Uterus (tissue), 4 donors: Measurements from ENCODE around the gene RAD50. TPM values are rescaled to one million over a fixed set of nuclear protein-coding genes. Genes with fewer than 3 reads are reported as not detected.

ENCODE experiments used
- DNase-seq, 2 donors: peaks; one replicate each; pipeline ENCODE4 v3.0.0-alpha.2; 2019 to 2020
- H3K27ac ChIP-seq, 2 donors: fragments of 200-600 bp; sonication (generic); 1 replicate in 1 of 2; 2 replicates in 1 of 2; pipeline ENCODE4 v1.5.1; 2016 to 2018
- H3K27me3 ChIP-seq, 2 donors: fragments of 200-600 bp; sonication (generic); one replicate each; pipeline ENCODE4 v1.5.1; 2018 to 2019; ENCODE audit warnings: control low read depth in 1 of 2
- H3K36me3 ChIP-seq, 2 donors: fragments of 200-600 bp; sonication (generic); one replicate each; pipeline ENCODE4 v1.5.1; 2019; ENCODE audit warnings: control low read depth in 1 of 2
- H3K4me1 ChIP-seq, 2 donors: fragments of 200-600 bp; sonication (generic); one replicate each; pipeline ENCODE4 v1.5.1; 2018 to 2019; ENCODE audit warnings: control low read depth in 1 of 2
- H3K4me3 ChIP-seq, 2 donors: fragments of 200-600 bp; sonication (generic); 1 replicate in 1 of 2; 2 replicates in 1 of 2; pipeline ENCODE4 v1.5.1; 2018 to 2019; ENCODE audit warnings: mild to moderate bottlenecking in 1 of 2
- H3K9me3 ChIP-seq, 2 donors: fragments of 200-600 bp; sonication (generic); one replicate each; pipeline ENCODE4 v1.5.1; 2019; ENCODE audit warnings: control low read depth in 1 of 2
- POLR2A ChIP-seq, 2 donors: fragments of 450-650 bp; IDR thresholded peaks; one replicate each; pipeline ENCODE4 v1.6.1; 2016; ENCODE audit warnings: antibody characterized with exemption in 2 of 2, mild to moderate bottlenecking in 1 of 2, moderate library complexity in 1 of 2
- intact Hi-C: fragments of 100-400 bp; cut with DNase I; formaldehyde crosslinking; loops from one replicate; pipeline ENCODE4 v1.15.1; 2023; ENCODE audit warnings: low total_unique reads
- total RNA-seq, 4 donors: library from RNA; depleted of rRNA in 3 of 4; stranded (reverse); fragments of >200 nt in 3 of 4; gene quantifications; one replicate each; pipeline versions ENCODE4 v1.1.0 to v1.2.4, GENCODE V29; 2014 to 2023
- TF ChIP-seq, protein P1 (sequence below), 4 experiments: fragments of 200-600 bp in 2 of 4; fragments of 450-650 bp in 2 of 4; sonication (generic) in 2 of 4; IDR thresholded peaks; one replicate each; pipeline ENCODE4 v1.5.1; 2016 to 2019; ENCODE audit warnings: antibody characterized with exemption in 4 of 4, mild to moderate bottlenecking in 2 of 4, moderate library complexity in 1 of 4
- donor health status: DM: yes; HTN: yes; CAD: no.

The RAD50 gene
- total RNA-seq, 4 donors from 2014 or later, result 13.8 to 50.0 (median 32.6) TPM

DNA sequence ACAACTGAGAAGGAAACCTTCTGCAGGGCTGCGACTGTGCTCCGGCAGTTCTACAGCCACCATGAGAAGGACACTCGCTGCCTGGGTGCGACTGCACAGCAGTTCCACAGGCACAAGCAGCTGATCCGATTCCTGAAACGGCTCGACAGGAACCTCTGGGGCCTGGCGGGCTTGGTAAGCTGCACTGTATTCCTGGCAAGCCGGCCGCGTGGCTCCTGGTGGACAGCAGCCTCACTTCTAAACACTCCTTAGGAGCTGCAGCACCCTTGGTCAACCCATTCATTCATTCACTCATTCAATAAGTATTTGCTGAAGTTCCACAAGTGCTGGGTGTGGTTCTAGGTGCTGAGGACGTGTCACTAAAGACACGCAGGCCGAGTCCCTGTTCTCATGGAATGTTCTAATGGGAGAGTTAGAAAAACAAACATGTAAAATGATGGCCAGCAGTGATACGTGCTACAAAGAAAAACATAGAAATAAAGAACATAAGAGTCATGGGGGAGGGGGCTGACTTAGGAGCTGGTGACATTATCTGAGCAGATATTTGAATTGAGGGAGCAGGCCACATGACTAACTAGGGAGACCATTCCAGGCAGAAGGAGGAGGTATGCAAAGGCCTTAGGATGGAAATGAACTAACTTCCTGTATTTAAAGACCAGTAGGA is 123.1 kb downstream of the RAD50 start:
- TF ChIP-seq, protein P1, sequence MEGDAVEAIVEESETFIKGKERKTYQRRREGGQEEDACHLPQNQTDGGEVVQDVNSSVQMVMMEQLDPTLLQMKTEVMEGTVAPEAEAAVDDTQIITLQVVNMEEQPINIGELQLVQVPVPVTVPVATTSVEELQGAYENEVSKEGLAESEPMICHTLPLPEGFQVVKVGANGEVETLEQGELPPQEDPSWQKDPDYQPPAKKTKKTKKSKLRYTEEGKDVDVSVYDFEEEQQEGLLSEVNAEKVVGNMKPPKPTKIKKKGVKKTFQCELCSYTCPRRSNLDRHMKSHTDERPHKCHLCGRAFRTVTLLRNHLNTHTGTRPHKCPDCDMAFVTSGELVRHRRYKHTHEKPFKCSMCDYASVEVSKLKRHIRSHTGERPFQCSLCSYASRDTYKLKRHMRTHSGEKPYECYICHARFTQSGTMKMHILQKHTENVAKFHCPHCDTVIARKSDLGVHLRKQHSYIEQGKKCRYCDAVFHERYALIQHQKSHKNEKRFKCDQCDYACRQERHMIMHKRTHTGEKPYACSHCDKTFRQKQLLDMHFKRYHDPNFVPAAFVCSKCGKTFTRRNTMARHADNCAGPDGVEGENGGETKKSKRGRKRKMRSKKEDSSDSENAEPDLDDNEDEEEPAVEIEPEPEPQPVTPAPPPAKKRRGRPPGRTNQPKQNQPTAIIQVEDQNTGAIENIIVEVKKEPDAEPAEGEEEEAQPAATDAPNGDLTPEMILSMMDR (IDR thresholded peaks at IDR 0.05), result no peak
- no peak for TF ChIP-seq POLR2A (IDR thresholded peaks at IDR 0.05)
- Histone ChIP-seq H3K27ac (no peak overlapping the region), H3K4me3 (no peak overlapping the region), H3K36me3 (no peaks in the 10 kb centered on the region), H3K9me3 (no peaks in the 10 kb centered on the region), H3K4me1 (peaks cover 0 to 6% of the 10 kb centered on the region in 2 donors), H3K27me3 (no peaks in the 10 kb centered on the region)
- intact Hi-C loops, result no loop called here
- DNase-seq, result no peak

DNA sequence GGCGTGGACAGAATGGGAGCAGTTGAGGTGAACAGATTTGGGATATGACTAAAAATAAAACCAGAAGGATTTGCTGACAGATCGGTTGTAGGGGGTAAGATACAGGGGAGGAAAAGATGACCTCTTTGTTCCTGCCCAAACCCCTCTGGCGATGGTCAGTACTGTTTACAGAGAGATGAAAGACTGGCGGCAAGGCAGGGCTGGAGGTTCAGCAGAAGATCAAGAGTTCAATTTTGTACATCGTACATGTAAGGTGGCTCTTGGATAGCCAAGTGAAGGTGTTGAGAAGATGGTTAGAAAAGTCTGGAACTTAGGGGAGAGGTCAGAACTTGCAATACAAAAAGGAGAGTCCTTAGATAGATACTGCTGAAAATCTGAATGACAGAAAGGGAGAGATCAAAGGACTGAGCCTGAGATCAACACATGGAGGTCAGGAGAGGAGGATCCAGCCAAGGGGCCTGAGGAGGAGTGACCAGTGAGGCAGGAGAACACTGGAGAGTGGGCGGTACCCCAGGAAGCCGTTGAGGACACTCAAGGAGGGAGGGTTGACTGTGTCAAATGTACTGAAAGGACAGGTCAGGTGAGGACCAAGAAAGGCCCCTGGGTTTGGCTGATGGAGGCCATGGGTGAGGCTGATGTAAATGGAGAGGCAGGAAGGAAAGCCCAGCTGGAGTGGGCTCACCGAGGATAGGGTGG is 124.2 kb downstream of the RAD50 start:
- Histone ChIP-seq H3K9me3 (no peaks in the 10 kb centered on the region), H3K4me3 (no peak overlapping the region), H3K4me1 (peaks cover 0 to 6% of the 10 kb centered on the region in 2 donors), H3K27me3 (no peaks in the 10 kb centered on the region), H3K36me3 (no peaks in the 10 kb centered on the region), H3K27ac (no peak overlapping the region)
- TF ChIP-seq, protein P1 (IDR thresholded peaks at IDR 0.05), result no peak
- no peak for TF ChIP-seq POLR2A (IDR thresholded peaks at IDR 0.05)
- intact Hi-C loops, result no loop called here
- no peak for DNase-seq

DNA sequence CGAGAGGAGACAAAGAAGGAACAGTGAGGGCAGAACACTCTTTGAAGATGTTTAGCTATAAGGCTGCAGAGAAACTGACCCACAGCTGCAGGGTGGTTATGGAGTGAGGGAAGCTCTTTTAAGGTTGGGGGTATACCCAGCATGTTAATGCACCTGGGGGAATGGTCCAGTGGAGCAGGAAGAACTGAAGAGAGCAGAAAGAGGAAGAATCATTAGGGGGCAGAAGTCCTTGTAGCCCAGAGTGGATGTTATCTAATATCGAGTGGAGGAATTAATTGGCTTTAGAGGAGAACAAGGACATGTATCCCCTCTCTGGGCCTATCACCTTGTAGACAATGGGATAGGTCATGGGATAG is 124.7 kb downstream of the RAD50 start:
- Histone ChIP-seq H3K36me3 (no peaks in the 10 kb centered on the region), H3K4me1 (peaks cover 0 to 6% of the 10 kb centered on the region in 2 donors), H3K27ac (no peak overlapping the region), H3K4me3 (no peak overlapping the region), H3K27me3 (no peaks in the 10 kb centered on the region), H3K9me3 (no peaks in the 10 kb centered on the region)
- intact Hi-C loops, result no loop called here
- no peak for TF ChIP-seq POLR2A (IDR thresholded peaks at IDR 0.05)
- TF ChIP-seq, protein P1 (IDR thresholded peaks at IDR 0.05), result no peak
- no peak for DNase-seq

DNA sequence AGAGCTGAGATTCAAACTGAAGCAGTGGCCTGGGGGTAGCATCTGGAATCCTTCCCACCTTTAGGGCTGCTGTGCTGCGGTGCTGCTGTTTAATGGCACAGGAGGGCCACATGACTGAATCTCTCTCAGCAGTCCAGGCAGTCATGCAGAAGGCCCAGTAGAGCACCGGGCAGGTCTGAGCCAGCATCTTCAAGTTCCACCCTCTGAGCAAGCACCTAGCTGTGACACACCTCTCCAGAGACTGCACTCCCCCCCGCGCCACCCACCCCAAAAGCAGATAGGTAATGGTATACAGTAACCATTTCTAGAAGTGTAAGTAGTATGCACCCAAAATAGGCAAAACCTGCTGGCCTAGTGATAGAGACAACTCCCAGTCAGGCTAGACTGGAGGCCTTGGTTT is 125.2 kb downstream of the RAD50 start:
- H3K4me3 ChIP-seq, result no peak overlapping the region
- no peak for DNase-seq
- no peaks in the 10 kb centered on the region for H3K9me3 ChIP-seq
- intact Hi-C loops, result no loop called here
- H3K4me1 ChIP-seq, result peaks cover 0 to 6% of the 10 kb centered on the region in 2 donors
- TF ChIP-seq, protein P1 (IDR thresholded peaks at IDR 0.05), result no peak
- TF ChIP-seq POLR2A (IDR thresholded peaks at IDR 0.05), result no peak
- H3K27me3 ChIP-seq, result no peaks in the 10 kb centered on the region
- no peaks in the 10 kb centered on the region for H3K36me3 ChIP-seq
- no peak overlapping the region for H3K27ac ChIP-seq

DNA sequence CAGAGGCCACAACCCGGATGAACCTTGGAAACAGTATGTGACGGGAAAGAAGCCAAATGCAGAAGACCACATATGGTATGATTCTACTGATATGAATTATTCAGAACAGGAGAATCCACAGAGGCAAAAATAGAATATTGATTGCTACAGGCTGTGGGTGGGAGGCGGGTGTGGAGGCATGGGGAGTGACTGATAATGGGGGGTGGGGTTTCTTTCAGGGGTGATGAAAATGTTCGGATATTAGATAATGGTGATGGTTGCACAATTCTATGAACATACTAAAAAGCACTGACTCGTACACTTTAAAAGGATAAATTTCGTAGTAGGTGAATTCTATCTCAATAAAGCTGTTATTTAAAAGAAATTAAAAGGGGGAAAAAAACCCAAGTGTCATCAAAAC is 127.7 kb downstream of the RAD50 start:
- DNase-seq, result no peak
- Histone ChIP-seq H3K36me3 (no peaks in the 10 kb centered on the region), H3K27ac (no peak overlapping the region), H3K4me1 (no peaks in the 10 kb centered on the region), H3K27me3 (no peaks in the 10 kb centered on the region), H3K4me3 (no peak overlapping the region), H3K9me3 (no peaks in the 10 kb centered on the region)
- intact Hi-C loops, result no loop called here
- no peak for TF ChIP-seq POLR2A (IDR thresholded peaks at IDR 0.05)
- TF ChIP-seq, protein P1 (IDR thresholded peaks at IDR 0.05), result no peak
